HEK293 (cell line): Measurements from ENCODE around the gene TRAF4.

Experiments
- HOXD13 ChIP-seq: sonication (generic); formaldehyde crosslinking; IDR thresholded peaks from 2 replicates; pipeline ENCODE4 v1.8.0; 2022; ENCODE audit warnings: missing genetic modification reagents, borderline replicate concordance
- IKZF3 ChIP-seq: fragments of 450-650 bp; IDR thresholded peaks from 2 replicates; pipeline ENCODE4 v1.5.0; 2018; ENCODE audit warnings: missing biosample characterization, mild to moderate bottlenecking, missing genetic modification characterization, moderate library complexity
- MYNN ChIP-seq: fragments of 450-650 bp; formaldehyde crosslinking; IDR thresholded peaks from 2 replicates; pipeline ENCODE4 v1.5.1; 2016; ENCODE audit warnings: missing biosample characterization, missing genetic modification characterization, borderline replicate concordance
- YY2 ChIP-seq: fragments of 450-650 bp; formaldehyde crosslinking; IDR thresholded peaks from 2 replicates; pipeline ENCODE4 v1.5.1; 2016; ENCODE audit warnings: missing biosample characterization, missing genetic modification characterization
- ZBTB7A ChIP-seq: fragments of 450-650 bp; formaldehyde crosslinking; IDR thresholded peaks from 2 replicates; pipeline ENCODE4 v1.5.1; 2016; ENCODE audit warnings: low read depth, missing biosample characterization, missing genetic modification characterization
- ZFHX2 ChIP-seq: fragments of 450-650 bp; formaldehyde crosslinking; conservative IDR thresholded peaks from 2 replicates; pipeline ENCODE4 v1.5.1; 2016; ENCODE audit warnings: missing biosample characterization, missing genetic modification characterization
- ZFP37 ChIP-seq: fragments of 450-650 bp; formaldehyde crosslinking; IDR thresholded peaks from 2 replicates; pipeline ENCODE4 v1.5.1; 2016; ENCODE audit warnings: missing biosample characterization, missing genetic modification characterization
- ZNF121 ChIP-seq: fragments of 450-650 bp; formaldehyde crosslinking; IDR thresholded peaks from 2 replicates; pipeline ENCODE4 v1.5.1; 2016; ENCODE audit warnings: missing biosample characterization, missing genetic modification characterization
- ZNF133 ChIP-seq: fragments of 450-650 bp; formaldehyde crosslinking; IDR thresholded peaks from 2 replicates; pipeline ENCODE4 v1.5.1; 2016; ENCODE audit warnings: missing biosample characterization, missing genetic modification characterization
- ZNF138 ChIP-seq: fragments of 450-650 bp; formaldehyde crosslinking; IDR thresholded peaks from 2 replicates; pipeline ENCODE4 v1.5.1; 2016; ENCODE audit warnings: missing biosample characterization, missing genetic modification characterization, borderline replicate concordance
- ZNF146 ChIP-seq: fragments of 450-650 bp; formaldehyde crosslinking; IDR thresholded peaks from 2 replicates; pipeline ENCODE4 v1.5.1; 2016; ENCODE audit warnings: missing biosample characterization, missing genetic modification characterization
- ZNF169 ChIP-seq: fragments of 450-650 bp; formaldehyde crosslinking; IDR thresholded peaks from 2 replicates; pipeline ENCODE4 v1.5.1; 2016; ENCODE audit warnings: missing biosample characterization, missing genetic modification characterization
- ZNF221 ChIP-seq: fragments of 450-650 bp; formaldehyde crosslinking; IDR thresholded peaks from 2 replicates; pipeline ENCODE4 v1.5.1; 2017; ENCODE audit warnings: missing biosample characterization, missing genetic modification characterization, borderline replicate concordance
- ZNF248 ChIP-seq: fragments of 450-650 bp; formaldehyde crosslinking; IDR thresholded peaks from 2 replicates; pipeline ENCODE4 v1.5.1; 2017; ENCODE audit warnings: missing biosample characterization, missing genetic modification characterization
- ZNF311 ChIP-seq: fragments of 450-650 bp; formaldehyde crosslinking; IDR thresholded peaks from 2 replicates; pipeline ENCODE4 v1.5.1; 2017; ENCODE audit warnings: missing biosample characterization, missing genetic modification characterization, borderline replicate concordance
- ZNF366 ChIP-seq: fragments of 450-650 bp; formaldehyde crosslinking; conservative IDR thresholded peaks from 2 replicates; pipeline ENCODE4 v1.5.1; 2016; ENCODE audit warnings: missing biosample characterization, missing genetic modification characterization
- ZNF391 ChIP-seq: fragments of 450-650 bp; formaldehyde crosslinking; IDR thresholded peaks from 2 replicates; pipeline ENCODE4 v1.5.1; 2016; ENCODE audit warnings: low read depth, missing biosample characterization, missing genetic modification characterization, borderline replicate concordance
- ZNF48 ChIP-seq: fragments of 450-650 bp; formaldehyde crosslinking; IDR thresholded peaks from 2 replicates; pipeline ENCODE4 v1.5.1; 2016; ENCODE audit warnings: missing biosample characterization, missing genetic modification characterization
- ZNF530 ChIP-seq: fragments of 450-650 bp; formaldehyde crosslinking; IDR thresholded peaks from 2 replicates; pipeline ENCODE4 v1.5.1; 2016; ENCODE audit warnings: low read depth, missing biosample characterization, missing genetic modification characterization
- ZNF585B ChIP-seq: fragments of 450-650 bp; formaldehyde crosslinking; IDR thresholded peaks from 2 replicates; pipeline ENCODE4 v1.5.1; 2016; ENCODE audit warnings: missing biosample characterization, missing genetic modification characterization
- ZNF76 ChIP-seq: fragments of 450-650 bp; formaldehyde crosslinking; IDR thresholded peaks from 2 replicates; pipeline ENCODE4; 2016; ENCODE audit warnings: low read depth, missing biosample characterization, missing genetic modification characterization, borderline replicate concordance
- ZNF785 ChIP-seq: fragments of 450-650 bp; formaldehyde crosslinking; IDR thresholded peaks from 2 replicates; pipeline ENCODE4 v1.5.1; 2016; ENCODE audit warnings: missing biosample characterization, missing genetic modification characterization
- ZNF830 ChIP-seq: fragments of 450-650 bp; IDR thresholded peaks from 2 replicates; pipeline ENCODE4 v1.5.0; 2018; ENCODE audit warnings: missing biosample characterization, missing genetic modification characterization, low read depth, mild to moderate bottlenecking, moderate library complexity
- ZNF837 ChIP-seq: fragments of 450-650 bp; formaldehyde crosslinking; IDR thresholded peaks from 2 replicates; pipeline ENCODE4 v1.5.1; 2016; ENCODE audit warnings: missing biosample characterization, missing genetic modification characterization
- ZNF843 ChIP-seq: fragments of 450-650 bp; formaldehyde crosslinking; IDR thresholded peaks from 2 replicates; pipeline ENCODE4 v1.5.1; 2016; ENCODE audit warnings: missing biosample characterization, missing genetic modification characterization
- TF ChIP-seq, protein P1 (sequence below): fragments of 450-650 bp; formaldehyde crosslinking; IDR thresholded peaks from 2 replicates; pipeline ENCODE4 v1.5.1; 2016; ENCODE audit warnings: missing biosample characterization, missing genetic modification characterization
- TF ChIP-seq, protein P2 (sequence below): fragments of 450-650 bp; IDR thresholded peaks from 2 replicates; pipeline ENCODE4 v1.5.1; 2018; ENCODE audit warnings: missing biosample characterization, mild to moderate bottlenecking, missing genetic modification characterization
- TF ChIP-seq, protein P3 (sequence below): fragments of 450-650 bp; formaldehyde crosslinking; IDR thresholded peaks from 2 replicates; pipeline ENCODE4 v1.5.1; 2016; ENCODE audit warnings: missing biosample characterization, missing genetic modification characterization
- TF ChIP-seq, protein P4 (sequence below): fragments of 450-650 bp; formaldehyde crosslinking; optimal IDR thresholded peaks from 2 replicates; pipeline ENCODE3; 2016; ENCODE audit warnings: missing biosample characterization, mild to moderate bottlenecking, missing genetic modification characterization
- TF ChIP-seq, protein P5 (sequence below): fragments of 450-650 bp; formaldehyde crosslinking; IDR thresholded peaks from 2 replicates; pipeline ENCODE4 v1.5.1; 2016; ENCODE audit warnings: missing biosample characterization, missing genetic modification characterization

The TRAF4 gene

DNA sequence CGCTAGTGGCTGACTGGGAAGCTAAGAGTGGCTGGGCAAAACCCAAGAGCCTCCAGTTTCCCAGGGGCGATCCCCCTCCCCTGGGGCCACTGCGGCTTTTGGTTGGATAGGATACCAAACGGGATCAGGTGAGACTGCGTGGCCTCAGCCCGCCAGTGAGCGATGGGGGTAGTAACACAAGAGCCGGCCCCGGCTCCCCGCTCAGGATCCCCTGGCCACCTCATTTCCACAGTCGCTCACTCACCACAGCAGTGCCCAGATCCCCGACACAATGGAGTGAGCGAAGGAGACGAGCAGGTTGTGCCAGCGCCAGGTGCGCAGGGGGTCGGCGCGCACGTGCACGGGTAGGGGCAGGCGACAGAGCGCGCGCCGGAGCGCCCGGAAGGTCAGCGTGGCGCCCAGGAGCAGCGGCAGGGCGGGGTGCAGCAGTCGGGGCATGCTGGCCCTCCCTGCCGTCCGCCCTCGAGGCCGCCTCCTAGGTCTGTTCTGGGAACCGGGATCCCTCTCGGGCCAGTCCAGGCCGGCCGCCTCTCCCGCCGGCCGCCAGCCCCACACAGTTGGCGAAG lies 18.1 kb upstream of the TRAF4 start (continued):
- TF ChIP-seq, protein P1, sequence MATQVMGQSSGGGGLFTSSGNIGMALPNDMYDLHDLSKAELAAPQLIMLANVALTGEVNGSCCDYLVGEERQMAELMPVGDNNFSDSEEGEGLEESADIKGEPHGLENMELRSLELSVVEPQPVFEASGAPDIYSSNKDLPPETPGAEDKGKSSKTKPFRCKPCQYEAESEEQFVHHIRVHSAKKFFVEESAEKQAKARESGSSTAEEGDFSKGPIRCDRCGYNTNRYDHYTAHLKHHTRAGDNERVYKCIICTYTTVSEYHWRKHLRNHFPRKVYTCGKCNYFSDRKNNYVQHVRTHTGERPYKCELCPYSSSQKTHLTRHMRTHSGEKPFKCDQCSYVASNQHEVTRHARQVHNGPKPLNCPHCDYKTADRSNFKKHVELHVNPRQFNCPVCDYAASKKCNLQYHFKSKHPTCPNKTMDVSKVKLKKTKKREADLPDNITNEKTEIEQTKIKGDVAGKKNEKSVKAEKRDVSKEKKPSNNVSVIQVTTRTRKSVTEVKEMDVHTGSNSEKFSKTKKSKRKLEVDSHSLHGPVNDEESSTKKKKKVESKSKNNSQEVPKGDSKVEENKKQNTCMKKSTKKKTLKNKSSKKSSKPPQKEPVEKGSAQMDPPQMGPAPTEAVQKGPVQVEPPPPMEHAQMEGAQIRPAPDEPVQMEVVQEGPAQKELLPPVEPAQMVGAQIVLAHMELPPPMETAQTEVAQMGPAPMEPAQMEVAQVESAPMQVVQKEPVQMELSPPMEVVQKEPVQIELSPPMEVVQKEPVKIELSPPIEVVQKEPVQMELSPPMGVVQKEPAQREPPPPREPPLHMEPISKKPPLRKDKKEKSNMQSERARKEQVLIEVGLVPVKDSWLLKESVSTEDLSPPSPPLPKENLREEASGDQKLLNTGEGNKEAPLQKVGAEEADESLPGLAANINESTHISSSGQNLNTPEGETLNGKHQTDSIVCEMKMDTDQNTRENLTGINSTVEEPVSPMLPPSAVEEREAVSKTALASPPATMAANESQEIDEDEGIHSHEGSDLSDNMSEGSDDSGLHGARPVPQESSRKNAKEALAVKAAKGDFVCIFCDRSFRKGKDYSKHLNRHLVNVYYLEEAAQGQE = no peak
- TF ChIP-seq ZFHX2 (tag by site-specific recombination) = no peak
- no peak for TF ChIP-seq ZNF530
- TF ChIP-seq ZNF785 (tag by site-specific recombination) = peak; percentile 58; the same call in 1 of the 2 replicates
- TF ChIP-seq, protein P2, sequence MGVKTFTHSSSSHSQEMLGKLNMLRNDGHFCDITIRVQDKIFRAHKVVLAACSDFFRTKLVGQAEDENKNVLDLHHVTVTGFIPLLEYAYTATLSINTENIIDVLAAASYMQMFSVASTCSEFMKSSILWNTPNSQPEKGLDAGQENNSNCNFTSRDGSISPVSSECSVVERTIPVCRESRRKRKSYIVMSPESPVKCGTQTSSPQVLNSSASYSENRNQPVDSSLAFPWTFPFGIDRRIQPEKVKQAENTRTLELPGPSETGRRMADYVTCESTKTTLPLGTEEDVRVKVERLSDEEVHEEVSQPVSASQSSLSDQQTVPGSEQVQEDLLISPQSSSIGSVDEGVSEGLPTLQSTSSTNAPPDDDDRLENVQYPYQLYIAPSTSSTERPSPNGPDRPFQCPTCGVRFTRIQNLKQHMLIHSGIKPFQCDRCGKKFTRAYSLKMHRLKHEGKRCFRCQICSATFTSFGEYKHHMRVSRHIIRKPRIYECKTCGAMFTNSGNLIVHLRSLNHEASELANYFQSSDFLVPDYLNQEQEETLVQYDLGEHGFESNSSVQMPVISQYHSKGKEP (tag by site-specific recombination) = no peak
- TF ChIP-seq YY2 (tag by site-specific recombination) = 0 out of 2 replicates have a peak, but pooled peaks have one; percentile 31
- peak; percentile 68; the same call in 1 of the 2 replicates for TF ChIP-seq ZBTB7A (tag by site-specific recombination)
- TF ChIP-seq HOXD13 (CRISPR knock-in tag) = 0 out of 2 replicates have a peak, but pooled peaks have one; percentile 22
- peak; percentile 91 for TF ChIP-seq IKZF3 (tag by site-specific recombination)
- TF ChIP-seq, protein P3, sequence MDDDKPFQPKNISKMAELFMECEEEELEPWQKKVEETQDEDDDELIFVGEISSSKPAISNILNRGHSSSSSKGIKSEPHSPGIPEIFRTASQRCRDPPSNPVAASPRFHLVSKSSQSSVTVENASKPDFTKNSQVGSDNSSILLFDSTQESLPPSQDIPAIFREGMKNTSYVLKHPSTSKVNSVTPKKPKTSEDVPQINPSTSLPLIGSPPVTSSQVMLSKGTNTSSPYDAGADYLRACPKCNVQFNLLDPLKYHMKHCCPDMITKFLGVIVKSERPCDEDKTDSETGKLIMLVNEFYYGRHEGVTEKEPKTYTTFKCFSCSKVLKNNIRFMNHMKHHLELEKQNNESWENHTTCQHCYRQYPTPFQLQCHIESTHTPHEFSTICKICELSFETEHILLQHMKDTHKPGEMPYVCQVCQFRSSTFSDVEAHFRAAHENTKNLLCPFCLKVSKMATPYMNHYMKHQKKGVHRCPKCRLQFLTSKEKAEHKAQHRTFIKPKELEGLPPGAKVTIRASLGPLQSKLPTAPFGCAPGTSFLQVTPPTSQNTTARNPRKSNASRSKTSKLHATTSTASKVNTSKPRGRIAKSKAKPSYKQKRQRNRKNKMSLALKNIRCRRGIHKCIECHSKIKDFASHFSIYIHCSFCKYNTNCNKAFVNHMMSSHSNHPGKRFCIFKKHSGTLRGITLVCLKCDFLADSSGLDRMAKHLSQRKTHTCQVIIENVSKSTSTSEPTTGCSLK (tag by site-specific recombination) = no peak
- TF ChIP-seq, protein P4, sequence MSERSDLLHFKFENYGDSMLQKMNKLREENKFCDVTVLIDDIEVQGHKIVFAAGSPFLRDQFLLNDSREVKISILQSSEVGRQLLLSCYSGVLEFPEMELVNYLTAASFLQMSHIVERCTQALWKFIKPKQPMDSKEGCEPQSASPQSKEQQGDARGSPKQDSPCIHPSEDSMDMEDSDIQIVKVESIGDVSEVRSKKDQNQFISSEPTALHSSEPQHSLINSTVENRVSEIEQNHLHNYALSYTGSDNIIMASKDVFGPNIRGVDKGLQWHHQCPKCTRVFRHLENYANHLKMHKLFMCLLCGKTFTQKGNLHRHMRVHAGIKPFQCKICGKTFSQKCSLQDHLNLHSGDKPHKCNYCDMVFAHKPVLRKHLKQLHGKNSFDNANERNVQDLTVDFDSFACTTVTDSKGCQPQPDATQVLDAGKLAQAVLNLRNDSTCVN = peak; percentile 98
- peak; percentile 68; the same call in 1 of the 2 replicates for TF ChIP-seq ZNF837 (tag by site-specific recombination)
- TF ChIP-seq ZNF221 = no peak
- peak; percentile 7; the same call in 1 of the 2 replicates for TF ChIP-seq ZFP37 (tag by site-specific recombination)
- TF ChIP-seq ZNF133 (tag by site-specific recombination) = peak; percentile 24; the same call in 1 of the 2 replicates
- 0 out of 2 replicates have a peak, but pooled peaks have one; percentile 16 for TF ChIP-seq ZNF585B
- peak; percentile 76; the same call in 1 of the 2 replicates for TF ChIP-seq ZNF121 (tag by site-specific recombination)
- 0 out of 2 replicates have a peak, but pooled peaks have one; percentile 17 for TF ChIP-seq MYNN (tag by site-specific recombination)
- TF ChIP-seq ZNF76 = peak; percentile 97
- TF ChIP-seq, protein P5, sequence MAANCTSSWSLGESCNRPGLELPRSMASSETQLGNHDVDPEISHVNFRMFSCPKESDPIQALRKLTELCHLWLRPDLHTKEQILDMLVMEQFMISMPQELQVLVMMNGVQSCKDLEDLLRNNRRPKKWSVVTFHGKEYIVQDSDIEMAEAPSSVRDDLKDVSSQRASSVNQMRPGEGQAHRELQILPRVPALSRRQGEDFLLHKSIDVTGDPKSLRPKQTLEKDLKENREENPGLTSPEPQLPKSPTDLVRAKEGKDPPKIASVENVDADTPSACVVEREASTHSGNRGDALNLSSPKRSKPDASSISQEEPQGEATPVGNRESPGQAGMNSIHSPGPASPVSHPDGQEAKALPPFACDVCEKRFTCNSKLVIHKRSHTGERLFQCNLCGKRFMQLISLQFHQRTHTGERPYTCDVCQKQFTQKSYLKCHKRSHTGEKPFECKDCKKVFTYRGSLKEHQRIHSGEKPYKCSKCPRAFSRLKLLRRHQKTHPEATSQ (tag by site-specific recombination) = peak; percentile 93
- no peak for TF ChIP-seq ZNF169
- peak; percentile 52; the same call in 1 of the 2 replicates for TF ChIP-seq ZNF843 (tag by site-specific recombination)
- no peak for TF ChIP-seq ZNF48 (tag by site-specific recombination)
- TF ChIP-seq ZNF248 = no peak
- TF ChIP-seq ZNF146 (tag by site-specific recombination) = no peak
- TF ChIP-seq ZNF830 = no peak
- peak; percentile 35; the same call in 1 of the 2 replicates for TF ChIP-seq ZNF366 (tag by site-specific recombination)
- TF ChIP-seq ZNF311 (tag by site-specific recombination) = no peak
- TF ChIP-seq ZNF391 = peak; percentile 61; the same call in 1 of the 2 replicates
- no peak for TF ChIP-seq ZNF138 (tag by site-specific recombination)
